Natural killer cell (primary cell): ENCODE data around the gene GNB1L. TPM values are rescaled to one million over a fixed set of nuclear protein-coding genes. Genes with fewer than 3 reads are reported as not detected.

ENCODE experiments used
- ATAC-seq, 3 donors: fragments of 150-1000 bp in 2 of 3; fragments of 200-7000 bp in 1 of 3; cut with Tn5 transposase; 1 replicate in 1 of 3; 2 replicates in 2 of 3; pipeline ENCODE4 v1.10.0; 2021; ENCODE audit warnings: mild to moderate bottlenecking in 2 of 3, moderate library complexity in 2 of 3
- DNase-seq, 2 donors: peaks; one replicate each; pipeline versions ENCODE4 v3.0.0 to v3.0.0-alpha.2; 2013 to 2021; ENCODE audit warnings: mixed read lengths in 1 of 2
- H3K27ac ChIP-seq: one replicate; pipeline ENCODE4 v1.5.1; 2013; ENCODE audit warnings: mild to moderate bottlenecking, low read length
- H3K27me3 ChIP-seq: one replicate; pipeline ENCODE4 v1.6.1; 2013; ENCODE audit warnings: low read length; ENCODE audit not compliant: control insufficient read depth, insufficient read depth
- H3K36me3 ChIP-seq: one replicate; pipeline ENCODE4 v1.6.1; 2013; ENCODE audit warnings: low read length; ENCODE audit not compliant: control insufficient read depth, insufficient read depth
- H3K4me1 ChIP-seq: one replicate; pipeline ENCODE4 v1.6.1; 2013; ENCODE audit warnings: low read length; ENCODE audit not compliant: control insufficient read depth, insufficient read depth
- H3K4me3 ChIP-seq: one replicate; pipeline ENCODE4 v1.5.1; 2013; ENCODE audit warnings: low read length
- H3K9me3 ChIP-seq: one replicate; pipeline ENCODE4 v1.6.1; 2013; ENCODE audit warnings: low read length; ENCODE audit not compliant: control insufficient read depth, insufficient read depth
- H3K27ac Mint-ChIP-seq, 2 donors: one replicate each; pipeline ENCODE4 v1.8.0; 2022; ENCODE audit warnings: mild to moderate bottlenecking in 2 of 2, mixed read lengths in 2 of 2, moderate library complexity in 1 of 2
- H3K27me3 Mint-ChIP-seq, 2 donors: one replicate each; pipeline ENCODE4 v1.8.0; 2022; ENCODE audit warnings: low read depth in 2 of 2, mixed read lengths in 2 of 2
- H3K36me3 Mint-ChIP-seq: one replicate; pipeline ENCODE4 v1.8.0; 2022; ENCODE audit warnings: mixed read lengths
- H3K4me1 Mint-ChIP-seq, 2 donors: one replicate each; pipeline ENCODE4 v1.8.0; 2022; ENCODE audit warnings: mixed read lengths in 2 of 2
- H3K4me3 Mint-ChIP-seq: one replicate; pipeline ENCODE4 v1.8.0; 2022; ENCODE audit warnings: mild to moderate bottlenecking, moderate library complexity, mixed read lengths
- H3K9me3 Mint-ChIP-seq, 2 donors: one replicate each; pipeline ENCODE4 v1.8.0; 2022; ENCODE audit warnings: mixed read lengths in 2 of 2
- CTCF ChIP-seq: fragments of 200-600 bp; IDR thresholded peaks from one replicate; pipeline ENCODE4 v1.8.0; 2022; ENCODE audit warnings: antibody characterized with exemption
- WGBS: methylation state at CpG from one replicate; pipeline ENCODE4 v1.1.7; 2013; ENCODE audit warnings: missing lambda C conversion rate; ENCODE audit not compliant: insufficient coverage; 5-methylcytosine and 5-hydroxymethylcytosine counted together
- intact Hi-C: fragments of 100-400 bp; cut with micrococcal nuclease; formaldehyde crosslinking; loops from one replicate; pipeline ENCODE4 v1.14.2; 2022
- total RNA-seq, 4 donors: library from RNA; stranded (reverse); fragments of 120-200 nt in 1 of 4; gene quantifications; one replicate each; pipeline versions ENCODE4 v1.2.3 to v1.2.4, GENCODE V29; 2013 to 2022

GNB1L gene
- total RNA-seq, 3 donors from 2014 or later (not counting 1 experiment from before 2014, with no cell fraction given) = 5.1 to 5.3 (median 5.3) TPM

- Histone ChIP-seq H3K27ac (no peak overlapping the region), H3K4me3 (no peak overlapping the region), H3K36me3 (no peaks in the 10 kb centered on the region), H3K4me1 (no peaks in the 10 kb centered on the region), H3K9me3 (no peaks in the 10 kb centered on the region), H3K27me3 (no peaks in the 10 kb centered on the region)
- intact Hi-C loops = no loop called here
- peak in 1 of 2 donors; percentile 14 for DNase-seq
- no peaks in the 10 kb centered on the region for H3K27me3 Mint-ChIP-seq
- H3K36me3 Mint-ChIP-seq = no peaks in the 10 kb centered on the region
- TF ChIP-seq CTCF = no peak
- H3K9me3 Mint-ChIP-seq = no peaks in the 10 kb centered on the region
- no peak for ATAC-seq
- H3K4me3 Mint-ChIP-seq = no peak overlapping the region
- no peaks in the 10 kb centered on the region for H3K4me1 Mint-ChIP-seq
- no peak overlapping the region for H3K27ac Mint-ChIP-seq
- 91% methylated on average over 14 of the region's 16 CpGs for WGBS
These were observed 17.4 kb upstream of the GNB1L start for GRCh38 chr22:19871845-19872778.

- intact Hi-C loops = no loop called here
- no peak for TF ChIP-seq CTCF
These were observed 16.6 kb upstream of the GNB1L start for GRCh38 chr22:19871023-19871844.

GRCh38 chr22:19870153-19871022, 15.7 kb upstream of the GNB1L start:
- intact Hi-C loops = no loop called here
- H3K4me1 ChIP-seq = no peaks in the 10 kb centered on the region
- H3K9me3 Mint-ChIP-seq = no peaks in the 10 kb centered on the region
- no peaks in the 10 kb centered on the region for H3K36me3 Mint-ChIP-seq
- DNase-seq (peak in 1 of 2 donors; percentile 10), ATAC-seq (no peak)
- H3K4me1 Mint-ChIP-seq = no peaks in the 10 kb centered on the region
- H3K9me3 ChIP-seq = no peaks in the 10 kb centered on the region
- no peak overlapping the region for H3K27ac ChIP-seq
- WGBS = 91% methylated on average over 30 of the region's 30 CpGs
- H3K4me3 Mint-ChIP-seq = no peak overlapping the region
- H3K27me3 ChIP-seq = no peaks in the 10 kb centered on the region
- H3K4me3 ChIP-seq = no peak overlapping the region
- no peaks in the 10 kb centered on the region for H3K27me3 Mint-ChIP-seq
- TF ChIP-seq CTCF = no peak
- no peaks in the 10 kb centered on the region for H3K36me3 ChIP-seq
- H3K27ac Mint-ChIP-seq = no peak overlapping the region

More at GRCh38 chr22:19871023-19871844, 16.6 kb upstream of the GNB1L start:
- no peaks in the 10 kb centered on the region for H3K9me3 Mint-ChIP-seq
- no peak overlapping the region for H3K4me3 Mint-ChIP-seq
- H3K36me3 ChIP-seq = no peaks in the 10 kb centered on the region
- ATAC-seq = no peak
- H3K27me3 Mint-ChIP-seq = no peaks in the 10 kb centered on the region
- WGBS = 91% methylated on average over 19 of the region's 19 CpGs
- no peak overlapping the region for H3K27ac Mint-ChIP-seq
- no peaks in the 10 kb centered on the region for H3K36me3 Mint-ChIP-seq
- no peak overlapping the region for H3K4me3 ChIP-seq
- no peaks in the 10 kb centered on the region for H3K4me1 Mint-ChIP-seq
- no peak overlapping the region for H3K27ac ChIP-seq
- DNase-seq = peak in 1 of 2 donors; percentile 9
- H3K9me3 ChIP-seq = no peaks in the 10 kb centered on the region
- no peaks in the 10 kb centered on the region for H3K27me3 ChIP-seq
- no peaks in the 10 kb centered on the region for H3K4me1 ChIP-seq
